Measurements from ENCODE around the gene C2CD2. TPM values are rescaled to one million over a fixed set of nuclear protein-coding genes. Genes with fewer than 3 reads are reported as not detected.

Gene C2CD2
- total RNA-seq, 5 donors from 2014 or later (not counting 1 experiment from before 2014, with no cell fraction given) = 7.7 to 15.0 (median 9.5) TPM

GRCh38 chr21:41858466-41859296, 95.1 kb downstream of the C2CD2 start:
- H3K36me3 Mint-ChIP-seq = peaks cover 30% of the 10 kb centered on the region
- no peak overlapping the region for H3K27ac Mint-ChIP-seq
- H3K27ac ChIP-seq (ENCODE audit: low read length) = no peak overlapping the region
- no peak overlapping the region for H3K4me3 ChIP-seq (ENCODE audit: control insufficient read depth in 1 of 2, extremely low read depth in 1 of 2, low read length in 1 of 2)
- peaks cover 0 to 7% (median 6%) of the 10 kb centered on the region in 3 donors for H3K4me1 Mint-ChIP-seq
- ATAC-seq (replicated peaks in 1 of 4) (no peak), DNase-seq (no peak)
- no peak overlapping the region for H3K4me3 Mint-ChIP-seq
- ChIA-PET POLR2A (no interaction called here), CTCF (no interaction called here)
- H3K36me3 ChIP-seq (ENCODE audit: control insufficient read depth in 2 of 2, extremely low read depth in 1 of 2, insufficient read depth in 1 of 2, low read length in 1 of 2) = peaks cover 24 to 42% of the 10 kb centered on the region in 2 donors
- no peaks in the 10 kb centered on the region for H3K9me3 Mint-ChIP-seq
- no peaks in the 10 kb centered on the region for H3K9me3 ChIP-seq
- H3K4me1 ChIP-seq (ENCODE audit: control insufficient read depth in 1 of 2, extremely low read depth in 1 of 2, insufficient read depth in 2 of 2, low read length in 2 of 2) = no peaks in the 10 kb centered on the region
- WGBS (ENCODE audit: insufficient coverage) = 97% methylated on average over 22 of the region's 27 CpGs
- H3K27me3 Mint-ChIP-seq = no peaks in the 10 kb centered on the region
- H3K27me3 ChIP-seq (replicated peaks in 1 of 2; ENCODE audit: control insufficient read depth in 2 of 2, extremely low read depth in 1 of 2, insufficient read depth in 2 of 2, low read length in 1 of 2) = no peaks in the 10 kb centered on the region

GRCh38 chr21:41857771-41858300, 96.0 kb downstream of the C2CD2 start:
- ATAC-seq (replicated peaks in 1 of 4) = no peak
- Histone ChIP-seq H3K4me3 (ENCODE audit: control insufficient read depth in 1 of 2, extremely low read depth in 1 of 2, low read length in 1 of 2) (no peak overlapping the region), H3K9me3 (no peaks in the 10 kb centered on the region), H3K27ac (ENCODE audit: low read length) (no peak overlapping the region), H3K27me3 (replicated peaks in 1 of 2; ENCODE audit: control insufficient read depth in 2 of 2, extremely low read depth in 1 of 2, insufficient read depth in 2 of 2, low read length in 1 of 2) (no peaks in the 10 kb centered on the region), H3K4me1 (ENCODE audit: control insufficient read depth in 1 of 2, extremely low read depth in 1 of 2, insufficient read depth in 2 of 2, low read length in 2 of 2) (no peaks in the 10 kb centered on the region), H3K36me3 (ENCODE audit: control insufficient read depth in 2 of 2, extremely low read depth in 1 of 2, insufficient read depth in 1 of 2, low read length in 1 of 2) (peaks cover 29 to 49% of the 10 kb centered on the region in 2 donors)
- POLR2A ChIA-PET = no interaction called here
- Mint-ChIP-seq H3K4me3 (no peak overlapping the region), H3K27ac (no peak overlapping the region), H3K27me3 (no peaks in the 10 kb centered on the region), H3K36me3 (peaks cover 34% of the 10 kb centered on the region), H3K4me1 (peaks cover 0 to 2% (median 1%) of the 10 kb centered on the region in 3 donors), H3K9me3 (no peaks in the 10 kb centered on the region)
- WGBS (ENCODE audit: insufficient coverage) = 94% methylated on average over 11 of the region's 14 CpGs
- DNase-seq = no peak
- CTCF ChIA-PET = no interaction called here

DNA sequence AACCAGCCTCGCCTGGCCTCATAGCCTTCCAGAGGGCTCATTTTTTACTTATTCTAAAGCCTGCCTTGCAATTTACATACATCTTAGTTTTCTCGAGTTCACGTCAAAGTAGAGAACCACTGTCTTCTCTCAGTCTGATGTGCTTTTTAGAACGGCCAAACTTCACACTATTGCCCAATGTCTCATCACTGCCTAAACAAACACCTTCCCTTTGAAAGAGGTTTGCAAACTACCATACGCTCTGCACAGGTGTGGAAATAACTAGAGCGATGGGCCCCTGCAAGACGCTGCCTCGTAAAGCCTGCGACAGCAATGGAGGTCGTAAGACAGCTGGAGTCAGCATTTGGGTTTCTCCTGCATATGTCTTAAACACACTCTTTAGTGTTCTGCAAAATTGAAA, 97.2 kb downstream of the C2CD2 start:
- Histone ChIP-seq H3K27me3 (replicated peaks in 1 of 2; ENCODE audit: control insufficient read depth in 2 of 2, extremely low read depth in 1 of 2, insufficient read depth in 2 of 2, low read length in 1 of 2) (no peaks in the 10 kb centered on the region), H3K36me3 (ENCODE audit: control insufficient read depth in 2 of 2, extremely low read depth in 1 of 2, insufficient read depth in 1 of 2, low read length in 1 of 2) (peaks cover 26 to 56% of the 10 kb centered on the region in 2 donors), H3K27ac (ENCODE audit: low read length) (no peak overlapping the region), H3K9me3 (no peaks in the 10 kb centered on the region), H3K4me3 (ENCODE audit: control insufficient read depth in 1 of 2, extremely low read depth in 1 of 2, low read length in 1 of 2) (no peak overlapping the region), H3K4me1 (ENCODE audit: control insufficient read depth in 1 of 2, extremely low read depth in 1 of 2, insufficient read depth in 2 of 2, low read length in 2 of 2) (no peaks in the 10 kb centered on the region)
- 90% methylated on average over 4 of the region's 10 CpGs for WGBS (ENCODE audit: insufficient coverage)
- POLR2A ChIA-PET = interaction anchor here in 1 of 2 donors (0.6 kb wide), 1 partner anchor 261 kb away, joined by 3 read pairs; no protein-coding TSS in a partner anchor
- Mint-ChIP-seq H3K27me3 (no peaks in the 10 kb centered on the region), H3K36me3 (peaks cover 37% of the 10 kb centered on the region), H3K4me1 (no peaks in the 10 kb centered on the region), H3K4me3 (no peak overlapping the region), H3K27ac (no peak overlapping the region), H3K9me3 (no peaks in the 10 kb centered on the region)
- ATAC-seq (replicated peaks in 1 of 4) (no peak), DNase-seq (no peak)
- CTCF ChIA-PET = interaction anchor here in 1 of 2 donors (0.6 kb wide), 1 partner anchor 9 kb away, joined by 4 read pairs; no protein-coding TSS in a partner anchor

DNA sequence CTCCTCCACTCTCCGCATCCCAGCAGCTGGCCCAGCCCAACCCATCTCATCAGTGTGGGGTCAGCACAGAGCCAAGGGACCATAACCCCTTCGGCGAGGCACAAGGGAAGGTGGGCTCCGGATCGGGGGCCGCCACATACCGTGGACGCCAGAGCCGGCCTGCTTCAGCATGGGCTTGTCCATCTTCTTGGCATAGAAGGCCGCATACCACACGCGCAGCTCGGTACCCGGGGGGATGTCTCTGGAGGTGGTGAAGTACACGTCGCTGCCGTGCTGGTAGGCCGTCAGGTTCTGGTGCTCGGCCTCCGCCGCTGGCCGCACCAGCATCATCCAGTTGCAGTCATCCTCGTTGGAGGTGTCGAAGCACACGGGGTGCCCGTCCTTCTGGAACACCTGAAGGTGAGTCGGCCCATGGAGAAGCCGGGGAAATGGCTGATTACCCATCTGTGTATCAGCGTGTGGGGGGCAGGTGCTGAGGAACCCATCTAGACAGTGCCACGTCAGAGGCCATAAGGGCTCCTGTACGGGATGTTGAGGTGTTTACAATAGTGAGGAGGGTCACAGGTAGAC, 99.3 kb downstream of the C2CD2 start:
- 98% methylated on average over 30 of the region's 31 CpGs for WGBS (ENCODE audit: insufficient coverage)
- Histone ChIP-seq H3K9me3 (no peaks in the 10 kb centered on the region), H3K4me1 (ENCODE audit: control insufficient read depth in 1 of 2, extremely low read depth in 1 of 2, insufficient read depth in 2 of 2, low read length in 2 of 2) (no peaks in the 10 kb centered on the region), H3K4me3 (ENCODE audit: control insufficient read depth in 1 of 2, extremely low read depth in 1 of 2, low read length in 1 of 2) (no peak overlapping the region), H3K36me3 (ENCODE audit: control insufficient read depth in 2 of 2, extremely low read depth in 1 of 2, insufficient read depth in 1 of 2, low read length in 1 of 2) (peaks cover 26 to 57% of the 10 kb centered on the region in 2 donors), H3K27me3 (replicated peaks in 1 of 2; ENCODE audit: control insufficient read depth in 2 of 2, extremely low read depth in 1 of 2, insufficient read depth in 2 of 2, low read length in 1 of 2) (no peaks in the 10 kb centered on the region), H3K27ac (ENCODE audit: low read length) (no peak overlapping the region)
- Mint-ChIP-seq H3K4me1 (no peaks in the 10 kb centered on the region), H3K36me3 (peaks cover 37% of the 10 kb centered on the region), H3K4me3 (no peak overlapping the region), H3K27me3 (no peaks in the 10 kb centered on the region), H3K27ac (no peak overlapping the region), H3K9me3 (no peaks in the 10 kb centered on the region)
- ChIA-PET CTCF (no interaction called here), POLR2A (no interaction called here)
- DNase-seq = no peak
- ATAC-seq (replicated peaks in 1 of 4) = no peak

GRCh38 chr21:41852929-41853320, 100.9 kb downstream of the C2CD2 start:
- Mint-ChIP-seq H3K27me3 (no peaks in the 10 kb centered on the region), H3K36me3 (peaks cover 34% of the 10 kb centered on the region), H3K4me3 (no peak overlapping the region), H3K4me1 (no peaks in the 10 kb centered on the region), H3K9me3 (no peaks in the 10 kb centered on the region), H3K27ac (no peak overlapping the region)
- ChIA-PET POLR2A (no interaction called here), CTCF (no interaction called here)
- Histone ChIP-seq H3K36me3 (ENCODE audit: control insufficient read depth in 2 of 2, extremely low read depth in 1 of 2, insufficient read depth in 1 of 2, low read length in 1 of 2) (peaks cover 26 to 50% of the 10 kb centered on the region in 2 donors), H3K27me3 (replicated peaks in 1 of 2; ENCODE audit: control insufficient read depth in 2 of 2, extremely low read depth in 1 of 2, insufficient read depth in 2 of 2, low read length in 1 of 2) (no peaks in the 10 kb centered on the region), H3K4me3 (ENCODE audit: control insufficient read depth in 1 of 2, extremely low read depth in 1 of 2, low read length in 1 of 2) (no peak overlapping the region), H3K9me3 (no peaks in the 10 kb centered on the region), H3K27ac (ENCODE audit: low read length) (no peak overlapping the region), H3K4me1 (ENCODE audit: control insufficient read depth in 1 of 2, extremely low read depth in 1 of 2, insufficient read depth in 2 of 2, low read length in 2 of 2) (no peaks in the 10 kb centered on the region)
- DNase-seq = no peak
- WGBS (ENCODE audit: insufficient coverage) = 96% methylated on average over 7 of the region's 9 CpGs
- ATAC-seq (replicated peaks in 1 of 4) = no peak

GRCh38 chr21:41852151-41852928, 101.5 kb downstream of the C2CD2 start:
- H3K4me1 ChIP-seq (ENCODE audit: control insufficient read depth in 1 of 2, extremely low read depth in 1 of 2, insufficient read depth in 2 of 2, low read length in 2 of 2) = no peaks in the 10 kb centered on the region
- DNase-seq (no peak), ATAC-seq (replicated peaks in 1 of 4) (no peak)
- H3K36me3 ChIP-seq (ENCODE audit: control insufficient read depth in 2 of 2, extremely low read depth in 1 of 2, insufficient read depth in 1 of 2, low read length in 1 of 2) = peaks cover 26 to 48% of the 10 kb centered on the region in 2 donors
- Mint-ChIP-seq H3K4me1 (no peaks in the 10 kb centered on the region), H3K27ac (no peak overlapping the region), H3K4me3 (no peak overlapping the region), H3K36me3 (peaks cover 33% of the 10 kb centered on the region), H3K9me3 (no peaks in the 10 kb centered on the region), H3K27me3 (no peaks in the 10 kb centered on the region)
- POLR2A ChIA-PET = no interaction called here
- no peak overlapping the region for H3K4me3 ChIP-seq (ENCODE audit: control insufficient read depth in 1 of 2, extremely low read depth in 1 of 2, low read length in 1 of 2)
- CTCF ChIA-PET = no interaction called here
- no peaks in the 10 kb centered on the region for H3K27me3 ChIP-seq (replicated peaks in 1 of 2; ENCODE audit: control insufficient read depth in 2 of 2, extremely low read depth in 1 of 2, insufficient read depth in 2 of 2, low read length in 1 of 2)
- H3K9me3 ChIP-seq = no peaks in the 10 kb centered on the region
- WGBS (ENCODE audit: insufficient coverage) = 89% methylated on average over 14 of the region's 21 CpGs
- no peak overlapping the region for H3K27ac ChIP-seq (ENCODE audit: low read length)

All from T-cell (primary cell).